Measurements from ENCODE around the gene ZNHIT2. TPM values are rescaled to one million over a fixed set of nuclear protein-coding genes. Genes with fewer than 3 reads are reported as not detected.
A peak's percentile ranks its signal among the peaks of the same experiment; 100 is the strongest.

ZNHIT2 gene
- total RNA-seq: 35.3 TPM

DNA sequence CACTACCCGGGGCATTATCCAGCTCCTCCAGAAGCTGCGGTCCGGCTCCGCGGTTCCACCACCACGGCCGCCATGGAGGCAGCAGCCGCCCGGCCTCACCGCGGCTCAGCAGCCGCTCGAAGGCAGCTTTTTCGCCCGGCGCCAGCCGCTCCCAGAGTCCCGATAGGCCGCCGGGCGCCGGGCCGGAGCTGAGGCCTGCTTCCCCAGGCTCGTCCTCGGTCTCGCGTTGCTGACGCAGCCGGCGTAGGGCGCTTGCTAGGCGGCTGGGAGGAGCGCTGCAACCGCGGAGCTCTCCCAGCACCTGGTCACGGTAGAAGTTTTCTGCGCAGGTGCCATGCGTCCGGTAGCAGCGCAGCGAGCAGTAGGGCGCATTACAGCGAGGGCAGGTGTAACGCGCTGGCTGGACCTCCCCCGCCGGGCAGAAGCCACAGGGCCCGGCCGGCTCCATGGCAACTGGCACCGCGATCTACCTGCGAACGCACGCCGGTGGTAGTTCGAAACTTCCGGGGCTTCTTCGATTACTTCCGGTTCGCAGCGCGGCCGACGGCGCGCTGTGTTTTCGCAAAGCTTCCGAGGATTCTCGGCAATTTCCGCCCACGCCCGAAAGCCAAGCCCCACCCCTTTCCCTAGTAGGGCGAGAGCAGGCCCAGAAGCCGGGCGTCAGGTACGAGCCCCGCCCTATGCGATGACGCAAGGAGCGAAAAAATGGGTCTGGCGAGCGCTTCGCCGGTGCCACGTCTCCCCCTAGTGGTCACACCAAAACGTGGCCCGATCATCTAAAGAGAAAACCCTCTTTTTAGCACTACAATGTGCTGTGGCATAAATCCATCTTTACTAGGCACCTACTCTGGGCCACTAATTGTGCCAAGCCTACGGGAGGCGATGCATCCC, at the start of gene ZNHIT2:
ZNHIT2 (minus strand) TSS at position 496 of the 891 bp plus-strand sequence; CDS start at position 448, 48 bp downstream.
- TF ChIP-seq, protein P1, sequence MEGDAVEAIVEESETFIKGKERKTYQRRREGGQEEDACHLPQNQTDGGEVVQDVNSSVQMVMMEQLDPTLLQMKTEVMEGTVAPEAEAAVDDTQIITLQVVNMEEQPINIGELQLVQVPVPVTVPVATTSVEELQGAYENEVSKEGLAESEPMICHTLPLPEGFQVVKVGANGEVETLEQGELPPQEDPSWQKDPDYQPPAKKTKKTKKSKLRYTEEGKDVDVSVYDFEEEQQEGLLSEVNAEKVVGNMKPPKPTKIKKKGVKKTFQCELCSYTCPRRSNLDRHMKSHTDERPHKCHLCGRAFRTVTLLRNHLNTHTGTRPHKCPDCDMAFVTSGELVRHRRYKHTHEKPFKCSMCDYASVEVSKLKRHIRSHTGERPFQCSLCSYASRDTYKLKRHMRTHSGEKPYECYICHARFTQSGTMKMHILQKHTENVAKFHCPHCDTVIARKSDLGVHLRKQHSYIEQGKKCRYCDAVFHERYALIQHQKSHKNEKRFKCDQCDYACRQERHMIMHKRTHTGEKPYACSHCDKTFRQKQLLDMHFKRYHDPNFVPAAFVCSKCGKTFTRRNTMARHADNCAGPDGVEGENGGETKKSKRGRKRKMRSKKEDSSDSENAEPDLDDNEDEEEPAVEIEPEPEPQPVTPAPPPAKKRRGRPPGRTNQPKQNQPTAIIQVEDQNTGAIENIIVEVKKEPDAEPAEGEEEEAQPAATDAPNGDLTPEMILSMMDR (IDR thresholded peaks at IDR 0.05): peak; percentile 92 to 97 (median 93)
- H3K36me3 ChIP-seq: peaks cover 16 to 43% of the 10 kb centered on the region in 2 donors
- DNase-seq (ENCODE audit: low spot score in 2 of 2): peak; percentile 96 to 100
- peak within 1 kb of the TSS; percentile 87 to 97 for H3K4me3 ChIP-seq
- intact Hi-C loops (cut with DNase I): loop anchor here (1.0 to 10.0 kb wide), 5 partner anchors 21 to 263 kb away; partner anchors contain the start of genes ATG2A, CDCA5, VPS51 and ZFPL1
- H3K9me3 ChIP-seq: no peaks in the 10 kb centered on the region
- peak within 1 kb of the TSS; percentile 71 to 93 for H3K27ac ChIP-seq
- no peaks in the 10 kb centered on the region for H3K27me3 ChIP-seq
- H3K4me1 ChIP-seq: peaks cover 27 to 33% of the 10 kb centered on the region in 2 donors

DNA sequence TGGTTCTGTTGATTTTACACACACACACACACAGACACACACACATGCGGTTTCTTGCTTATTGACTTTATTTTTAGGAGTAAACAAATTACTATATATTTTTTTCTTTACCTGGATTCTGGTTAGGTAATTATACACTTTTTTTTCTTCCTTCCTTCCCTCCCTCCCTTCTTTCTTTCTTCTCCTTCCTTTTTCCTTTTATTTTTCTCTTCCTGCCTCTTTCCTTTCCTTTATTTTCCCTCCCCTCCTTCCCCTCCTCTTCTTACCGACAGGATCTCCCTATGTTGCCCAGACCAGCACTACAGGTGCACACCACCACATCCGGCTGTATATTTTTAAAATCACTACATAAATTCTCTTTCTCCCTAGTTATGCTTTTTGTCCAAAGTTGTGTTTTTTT, 49.4 kb upstream of the ZNHIT2 start:
- no peak for DNase-seq (ENCODE audit: low spot score in 2 of 2)
- TF ChIP-seq, protein P1 (IDR thresholded peaks at IDR 0.05): no peak
- H3K9me3 ChIP-seq: no peaks in the 10 kb centered on the region
- no peaks in the 10 kb centered on the region for H3K27me3 ChIP-seq
- H3K27ac ChIP-seq: no peak overlapping the region
- peaks cover 0 to 3% of the 10 kb centered on the region in 2 donors for H3K4me1 ChIP-seq
- H3K36me3 ChIP-seq: no peaks in the 10 kb centered on the region
- intact Hi-C loops (cut with DNase I): no loop called here
- no peak overlapping the region for H3K4me3 ChIP-seq

DNA sequence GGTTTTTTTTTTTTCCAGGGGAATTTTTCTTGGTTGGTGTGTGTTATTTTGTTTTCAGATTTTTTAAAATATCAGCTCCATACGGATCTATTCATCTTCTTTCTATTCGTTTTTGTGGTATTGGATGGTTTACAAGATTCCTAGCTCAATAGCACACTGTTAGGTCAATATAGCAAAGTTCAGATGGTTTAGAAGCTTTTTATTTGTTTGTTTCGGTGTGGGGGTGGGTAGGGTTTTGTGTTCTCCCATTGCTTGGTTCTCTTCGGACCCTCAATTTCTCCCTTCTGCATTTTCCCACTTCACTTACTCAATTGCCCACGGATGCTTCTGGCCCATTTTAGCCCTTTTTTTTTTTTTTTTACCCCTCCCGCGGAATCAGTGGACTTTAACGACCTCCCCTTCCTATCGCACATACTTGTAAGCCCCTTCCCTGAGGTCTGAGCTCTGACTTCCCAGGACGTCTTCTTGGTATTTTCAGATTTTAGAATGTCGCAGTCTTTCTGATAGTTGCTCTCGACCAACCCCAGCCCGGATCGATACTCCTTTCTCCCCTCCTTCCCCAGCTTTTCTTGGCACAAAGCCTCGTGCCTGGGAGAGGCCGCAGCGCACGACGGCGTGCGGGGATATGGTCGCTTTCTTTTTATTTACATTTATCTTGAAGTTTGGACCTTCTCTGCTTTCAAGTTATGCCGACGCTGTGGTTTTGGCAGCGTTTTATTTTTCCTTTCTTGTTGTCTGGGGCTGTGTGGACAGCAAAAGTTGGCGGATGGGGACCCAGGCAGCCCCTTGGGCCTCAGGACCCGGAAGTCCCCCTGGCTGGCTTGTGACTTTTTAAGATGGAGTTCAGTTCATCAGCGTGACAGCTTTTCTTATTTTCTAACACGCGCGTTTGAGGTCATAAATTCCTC, 48.2 kb upstream of the ZNHIT2 start:
- TF ChIP-seq, protein P1 (IDR thresholded peaks at IDR 0.05): no peak
- no peak overlapping the region for H3K27ac ChIP-seq
- H3K4me3 ChIP-seq: peak overlapping the region; percentile 19 to 28
- H3K27me3 ChIP-seq: no peaks in the 10 kb centered on the region
- DNase-seq (ENCODE audit: low spot score in 2 of 2): no peak
- H3K36me3 ChIP-seq: no peaks in the 10 kb centered on the region
- H3K9me3 ChIP-seq: no peaks in the 10 kb centered on the region
- H3K4me1 ChIP-seq: peaks cover 0 to 3% of the 10 kb centered on the region in 2 donors
- intact Hi-C loops (cut with DNase I): no loop called here

DNA sequence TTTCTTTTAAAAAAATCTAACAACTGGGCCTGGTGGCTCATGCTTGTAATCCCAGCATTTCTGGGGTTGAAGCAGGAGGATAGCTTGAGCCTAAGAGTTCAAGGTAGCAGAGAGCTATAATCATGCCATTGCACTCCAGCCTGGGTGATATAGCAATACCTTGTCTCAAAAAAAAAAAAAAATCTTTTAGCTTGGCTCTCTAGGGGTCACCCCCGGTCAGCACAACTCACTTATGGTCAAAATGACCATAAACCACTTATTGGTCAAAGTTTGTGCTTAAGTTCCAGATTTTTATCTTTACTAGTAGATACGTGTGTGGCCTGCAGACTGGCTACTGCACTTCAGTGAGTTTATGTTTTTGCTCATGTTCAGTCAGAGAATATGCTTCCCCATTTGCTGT, 46.2 kb upstream of the ZNHIT2 start:
- intact Hi-C loops (cut with DNase I): no loop called here
- no peaks in the 10 kb centered on the region for H3K36me3 ChIP-seq
- no peak overlapping the region for H3K27ac ChIP-seq
- no peaks in the 10 kb centered on the region for H3K9me3 ChIP-seq
- H3K27me3 ChIP-seq: no peaks in the 10 kb centered on the region
- TF ChIP-seq, protein P1 (IDR thresholded peaks at IDR 0.05): no peak
- peaks cover 0 to 3% of the 10 kb centered on the region in 2 donors for H3K4me1 ChIP-seq
- H3K4me3 ChIP-seq: no peak overlapping the region
- no peak for DNase-seq (ENCODE audit: low spot score in 2 of 2)

DNA sequence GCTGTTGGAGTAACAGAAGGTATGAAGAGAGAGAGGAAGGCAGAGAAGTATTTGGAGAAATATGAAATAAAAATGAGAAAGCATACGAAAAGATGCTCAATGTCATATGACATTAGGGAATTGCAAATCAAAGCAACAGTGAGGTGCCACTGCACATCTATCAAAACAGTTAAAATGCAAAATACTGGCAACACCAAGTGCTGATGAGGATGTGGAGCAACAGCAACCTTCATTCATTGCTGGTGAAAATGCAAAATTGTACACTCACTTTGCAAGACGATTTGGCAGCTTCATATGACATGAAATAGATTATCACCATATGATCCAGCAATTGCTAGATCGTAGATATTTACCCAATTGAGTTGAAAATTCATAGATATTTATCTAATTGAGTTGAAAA, 43.1 kb upstream of the ZNHIT2 start:
- DNase-seq (ENCODE audit: low spot score in 2 of 2): no peak
- Histone ChIP-seq H3K27me3 (no peaks in the 10 kb centered on the region), H3K27ac (no peak overlapping the region), H3K9me3 (no peaks in the 10 kb centered on the region), H3K4me3 (no peak overlapping the region), H3K4me1 (no peaks in the 10 kb centered on the region), H3K36me3 (no peaks in the 10 kb centered on the region)
- intact Hi-C loops (cut with DNase I): no loop called here
- TF ChIP-seq, protein P1 (IDR thresholded peaks at IDR 0.05): no peak

All from ascending aorta (tissue), 2 donors.